Fibroblast of gingiva (primary cell): ENCODE results near the gene MIPEP.

Source experiments
- DNase-seq: peaks from one replicate; pipeline ENCODE4 v3.0.0-alpha.2; 2011; ENCODE audit warnings: low read depth

The MIPEP gene

GRCh38 chr13:23852351-23852750 lies 36.8 kb downstream of the MIPEP start:
- DNase-seq, result no peak

- DNase-seq, result no peak
These were observed 38.1 kb downstream of the MIPEP start for GRCh38 chr13:23851106-23851505.

GRCh38 chr13:23850134-23850533 lies 39.1 kb downstream of the MIPEP start:
- DNase-seq, result no peak

GRCh38 chr13:23849670-23850069 lies 39.5 kb downstream of the MIPEP start:
- DNase-seq, result no peak

GRCh38 chr13:23848646-23849141 lies 40.5 kb downstream of the MIPEP start:
- DNase-seq, result no peak

- no peak for DNase-seq
These were observed 41.2 kb downstream of the MIPEP start for GRCh38 chr13:23848019-23848418.

GRCh38 chr13:23847497-23847896 lies 41.7 kb downstream of the MIPEP start:
- no peak for DNase-seq

- DNase-seq, result no peak
These were observed 44.0 kb downstream of the MIPEP start for GRCh38 chr13:23845105-23845725.

- no peak for DNase-seq
These were observed 45.1 kb downstream of the MIPEP start for GRCh38 chr13:23844132-23844531.

GRCh38 chr13:23843436-23843835 lies 45.8 kb downstream of the MIPEP start:
- DNase-seq, result no peak

- DNase-seq, result no peak
These were observed 46.8 kb downstream of the MIPEP start for GRCh38 chr13:23842406-23842805.

GRCh38 chr13:23833733-23834611 lies 55.2 kb downstream of the MIPEP start:
- DNase-seq, result no peak

- DNase-seq, result peak; percentile 42
These were observed 60.3 kb downstream of the MIPEP start for GRCh38 chr13:23828866-23829265.

GRCh38 chr13:23828086-23828485 lies 61.1 kb downstream of the MIPEP start:
- DNase-seq, result no peak

- no peak for DNase-seq
These were observed 64.0 kb downstream of the MIPEP start for GRCh38 chr13:23825179-23825578.

GRCh38 chr13:23824371-23824770 lies 64.8 kb downstream of the MIPEP start:
- DNase-seq, result peak; percentile 17

- DNase-seq, result peak; percentile 51
These were observed 66.9 kb downstream of the MIPEP start for GRCh38 chr13:23822252-23822824.

GRCh38 chr13:23820530-23820929 lies 68.7 kb downstream of the MIPEP start:
- no peak for DNase-seq

GRCh38 chr13:23817830-23818229 lies 71.4 kb downstream of the MIPEP start:
- DNase-seq, result no peak

GRCh38 chr13:23817136-23817535 lies 72.1 kb downstream of the MIPEP start:
- no peak for DNase-seq

GRCh38 chr13:23813635-23814034 lies 75.6 kb downstream of the MIPEP start:
- DNase-seq, result no peak

GRCh38 chr13:23811366-23812062 lies 77.7 kb downstream of the MIPEP start:
- DNase-seq, result no peak
